Natural killer cell (primary cell): ENCODE measurements around the gene SLC25A10. TPM values are rescaled to one million over a fixed set of nuclear protein-coding genes. Genes with fewer than 3 reads are reported as not detected.

Experiments
- ATAC-seq, 3 donors: fragments of 150-1000 bp in 2 of 3; fragments of 200-7000 bp in 1 of 3; cut with Tn5 transposase; 1 replicate in 1 of 3; 2 replicates in 2 of 3; pipeline ENCODE4 v1.10.0; 2021; ENCODE audit warnings: mild to moderate bottlenecking in 2 of 3, moderate library complexity in 2 of 3
- DNase-seq, 2 donors: peaks; one replicate each; pipeline versions ENCODE4 v3.0.0 to v3.0.0-alpha.2; 2013 to 2021; ENCODE audit warnings: mixed read lengths in 1 of 2
- H3K27ac ChIP-seq: one replicate; pipeline ENCODE4 v1.5.1; 2013; ENCODE audit warnings: mild to moderate bottlenecking, low read length
- H3K27me3 ChIP-seq: one replicate; pipeline ENCODE4 v1.6.1; 2013; ENCODE audit warnings: low read length; ENCODE audit not compliant: control insufficient read depth, insufficient read depth
- H3K36me3 ChIP-seq: one replicate; pipeline ENCODE4 v1.6.1; 2013; ENCODE audit warnings: low read length; ENCODE audit not compliant: control insufficient read depth, insufficient read depth
- H3K4me1 ChIP-seq: one replicate; pipeline ENCODE4 v1.6.1; 2013; ENCODE audit warnings: low read length; ENCODE audit not compliant: control insufficient read depth, insufficient read depth
- H3K4me3 ChIP-seq: one replicate; pipeline ENCODE4 v1.5.1; 2013; ENCODE audit warnings: low read length
- H3K9me3 ChIP-seq: one replicate; pipeline ENCODE4 v1.6.1; 2013; ENCODE audit warnings: low read length; ENCODE audit not compliant: control insufficient read depth, insufficient read depth
- H3K27ac Mint-ChIP-seq, 2 donors: one replicate each; pipeline ENCODE4 v1.8.0; 2022; ENCODE audit warnings: mild to moderate bottlenecking in 2 of 2, mixed read lengths in 2 of 2, moderate library complexity in 1 of 2
- H3K27me3 Mint-ChIP-seq, 2 donors: one replicate each; pipeline ENCODE4 v1.8.0; 2022; ENCODE audit warnings: low read depth in 2 of 2, mixed read lengths in 2 of 2
- H3K36me3 Mint-ChIP-seq: one replicate; pipeline ENCODE4 v1.8.0; 2022; ENCODE audit warnings: mixed read lengths
- H3K4me1 Mint-ChIP-seq, 2 donors: one replicate each; pipeline ENCODE4 v1.8.0; 2022; ENCODE audit warnings: mixed read lengths in 2 of 2
- H3K4me3 Mint-ChIP-seq: one replicate; pipeline ENCODE4 v1.8.0; 2022; ENCODE audit warnings: mild to moderate bottlenecking, moderate library complexity, mixed read lengths
- H3K9me3 Mint-ChIP-seq, 2 donors: one replicate each; pipeline ENCODE4 v1.8.0; 2022; ENCODE audit warnings: mixed read lengths in 2 of 2
- WGBS: methylation state at CpG from one replicate; pipeline ENCODE4 v1.1.7; 2013; ENCODE audit warnings: missing lambda C conversion rate; ENCODE audit not compliant: insufficient coverage; 5-methylcytosine and 5-hydroxymethylcytosine counted together
- intact Hi-C: fragments of 100-400 bp; cut with micrococcal nuclease; formaldehyde crosslinking; loops from one replicate; pipeline ENCODE4 v1.14.2; 2022
- total RNA-seq, 4 donors: library from RNA; stranded (reverse); fragments of 120-200 nt in 1 of 4; gene quantifications; one replicate each; pipeline versions ENCODE4 v1.2.3 to v1.2.4, GENCODE V29; 2013 to 2022
- TF ChIP-seq, protein P1 (sequence below): fragments of 200-600 bp; IDR thresholded peaks from one replicate; pipeline ENCODE4 v1.8.0; 2022; ENCODE audit warnings: antibody characterized with exemption

SLC25A10 gene
- total RNA-seq, 3 donors from 2014 or later (not counting 1 experiment from before 2014, with no cell fraction given), result 5.7 to 6.3 (median 5.8) TPM

GRCh38 chr17:81725439-81725838 is 13.4 kb downstream of the SLC25A10 start:
- TF ChIP-seq, protein P1, sequence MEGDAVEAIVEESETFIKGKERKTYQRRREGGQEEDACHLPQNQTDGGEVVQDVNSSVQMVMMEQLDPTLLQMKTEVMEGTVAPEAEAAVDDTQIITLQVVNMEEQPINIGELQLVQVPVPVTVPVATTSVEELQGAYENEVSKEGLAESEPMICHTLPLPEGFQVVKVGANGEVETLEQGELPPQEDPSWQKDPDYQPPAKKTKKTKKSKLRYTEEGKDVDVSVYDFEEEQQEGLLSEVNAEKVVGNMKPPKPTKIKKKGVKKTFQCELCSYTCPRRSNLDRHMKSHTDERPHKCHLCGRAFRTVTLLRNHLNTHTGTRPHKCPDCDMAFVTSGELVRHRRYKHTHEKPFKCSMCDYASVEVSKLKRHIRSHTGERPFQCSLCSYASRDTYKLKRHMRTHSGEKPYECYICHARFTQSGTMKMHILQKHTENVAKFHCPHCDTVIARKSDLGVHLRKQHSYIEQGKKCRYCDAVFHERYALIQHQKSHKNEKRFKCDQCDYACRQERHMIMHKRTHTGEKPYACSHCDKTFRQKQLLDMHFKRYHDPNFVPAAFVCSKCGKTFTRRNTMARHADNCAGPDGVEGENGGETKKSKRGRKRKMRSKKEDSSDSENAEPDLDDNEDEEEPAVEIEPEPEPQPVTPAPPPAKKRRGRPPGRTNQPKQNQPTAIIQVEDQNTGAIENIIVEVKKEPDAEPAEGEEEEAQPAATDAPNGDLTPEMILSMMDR, result no peak
- Histone ChIP-seq H3K4me1 (no peaks in the 10 kb centered on the region), H3K27ac (no peak overlapping the region), H3K27me3 (no peaks in the 10 kb centered on the region), H3K9me3 (no peaks in the 10 kb centered on the region), H3K4me3 (no peak overlapping the region), H3K36me3 (no peaks in the 10 kb centered on the region)
- no peak for DNase-seq
- Mint-ChIP-seq H3K27ac (no peak overlapping the region), H3K4me3 (no peak overlapping the region), H3K4me1 (no peaks in the 10 kb centered on the region), H3K9me3 (no peaks in the 10 kb centered on the region), H3K27me3 (peaks cover 0 to 7% of the 10 kb centered on the region in 2 donors), H3K36me3 (no peaks in the 10 kb centered on the region)
- intact Hi-C loops, result no loop called here
- ATAC-seq, result no peak
- WGBS, result 79% methylated on average over 9 of the region's 9 CpGs

- Mint-ChIP-seq H3K9me3 (no peaks in the 10 kb centered on the region), H3K4me1 (no peaks in the 10 kb centered on the region), H3K4me3 (no peak overlapping the region), H3K27me3 (peaks cover 0 to 7% of the 10 kb centered on the region in 2 donors), H3K36me3 (no peaks in the 10 kb centered on the region), H3K27ac (no peak overlapping the region)
- 76% methylated on average over 9 of the region's 9 CpGs for WGBS
- Histone ChIP-seq H3K4me1 (no peaks in the 10 kb centered on the region), H3K9me3 (no peaks in the 10 kb centered on the region), H3K27ac (no peak overlapping the region), H3K36me3 (no peaks in the 10 kb centered on the region), H3K4me3 (no peak overlapping the region), H3K27me3 (no peaks in the 10 kb centered on the region)
- ATAC-seq (no peak), DNase-seq (no peak)
- TF ChIP-seq, protein P1, result no peak
- intact Hi-C loops, result no loop called here
These were observed 13.9 kb downstream of the SLC25A10 start for GRCh38 chr17:81726004-81726403.

GRCh38 chr17:81727324-81728031 is 15.4 kb downstream of the SLC25A10 start:
- no peaks in the 10 kb centered on the region for H3K27me3 ChIP-seq
- H3K9me3 Mint-ChIP-seq, result no peaks in the 10 kb centered on the region
- H3K27ac ChIP-seq, result no peak overlapping the region
- H3K4me1 Mint-ChIP-seq, result no peaks in the 10 kb centered on the region
- H3K27ac Mint-ChIP-seq, result no peak overlapping the region
- H3K27me3 Mint-ChIP-seq, result peaks cover 4 to 17% of the 10 kb centered on the region in 2 donors
- no peak overlapping the region for H3K4me3 ChIP-seq
- H3K4me1 ChIP-seq, result no peaks in the 10 kb centered on the region
- WGBS, result 94% methylated on average over 23 of the region's 23 CpGs
- no peaks in the 10 kb centered on the region for H3K36me3 Mint-ChIP-seq
- ATAC-seq, result no peak
- no peaks in the 10 kb centered on the region for H3K9me3 ChIP-seq
- H3K36me3 ChIP-seq, result no peaks in the 10 kb centered on the region
- TF ChIP-seq, protein P1, result no peak
- DNase-seq, result no peak
- intact Hi-C loops, result no loop called here
- no peak overlapping the region for H3K4me3 Mint-ChIP-seq
